Body of pancreas (tissue), 4 donors: Measurements from ENCODE around the gene MAP2K5.

Source experiments
- CTCF ChIP-seq, 7 experiments: fragments of 450-650 bp in 4 of 7; fragments of 200-600 bp in 3 of 7; sonication (generic) in 3 of 7; IDR thresholded peaks; one replicate each; pipeline ENCODE4 v1.5.1; 2016 to 2019; ENCODE audit warnings: antibody characterized with exemption in 7 of 7
- POLR2A ChIP-seq, 3 donors: fragments of 450-650 bp; IDR thresholded peaks; one replicate each; pipeline ENCODE4 v1.6.1; 2016; ENCODE audit warnings: antibody characterized with exemption in 3 of 3, mild to moderate bottlenecking in 2 of 3

GRCh38 chr15:67744331-67745072 is 202.0 kb downstream of the MAP2K5 start:
- TF ChIP-seq CTCF (IDR thresholded peaks at IDR 0.05) = no peak
- no peak for TF ChIP-seq POLR2A (IDR thresholded peaks at IDR 0.05)
